Psoas muscle (tissue), 8 donors: ENCODE data around the gene TJP1. TPM values are rescaled to one million over a fixed set of nuclear protein-coding genes. Genes with fewer than 3 reads are reported as not detected.

Source experiments
- ATAC-seq, 4 donors: fragments of 200-7000 bp; cut with Tn5 transposase; one replicate each; pipeline ENCODE4 v1.9.1; 2020; ENCODE audit warnings: moderate library complexity in 3 of 4, mild to moderate bottlenecking in 2 of 4
- DNase-seq, 2 donors: peaks; one replicate each; pipeline ENCODE4 v3.0.0-alpha.2; 2020
- H3K27ac ChIP-seq: fragments of 200-600 bp; one replicate; pipeline ENCODE4 v1.8.0; 2022
- H3K27me3 ChIP-seq, 3 donors: fragments of 200-600 bp in 1 of 3; one replicate each; pipeline versions ENCODE4 v1.6.1 to v1.8.0; 2013 to 2022; ENCODE audit warnings: low read length in 2 of 3, mild to moderate bottlenecking in 2 of 3, moderate library complexity in 1 of 3; ENCODE audit not compliant: insufficient read depth in 3 of 3
- H3K36me3 ChIP-seq, 2 donors: fragments of 200-600 bp in 1 of 2; one replicate each; pipeline versions ENCODE4 v1.6.1 to v1.8.0; 2013 to 2022; ENCODE audit warnings: low read depth in 1 of 2, mild to moderate bottlenecking in 1 of 2, moderate library complexity in 1 of 2; ENCODE audit not compliant: insufficient read depth in 1 of 2
- H3K4me1 ChIP-seq: fragments of 200-600 bp; one replicate; pipeline ENCODE4 v1.8.0; 2022
- H3K4me3 ChIP-seq: fragments of 200-600 bp; one replicate; pipeline ENCODE4 v1.8.0; 2022; ENCODE audit warnings: mild to moderate bottlenecking
- H3K9me3 ChIP-seq: fragments of 200-600 bp; one replicate; pipeline ENCODE4 v1.8.0; 2022
- WGBS, 3 donors: extraction: QIAGEN DNeasy Blood & Tissue Kit; methylation state at CpG; one replicate each; pipeline versions ENCODE4 v1.1.6 to v1.1.7; 2013; 5-methylcytosine and 5-hydroxymethylcytosine counted together
- intact Hi-C, 2 donors: fragments of 100-400 bp; cut with DNase I; formaldehyde crosslinking; loops; one replicate each; pipeline versions ENCODE4 v1.11.0 to v1.14.2; 2022
- polyA plus RNA-seq, 3 donors: library from polyadenylated mRNA; stranded (reverse); fragments of 200-250 nt; gene quantifications; one replicate each; pipeline ENCODE4 v1.2.3, GENCODE V29; 2013
- total RNA-seq, 4 donors: library from RNA; stranded (reverse); fragmentation: NEBNext Ultra II Directional in 2 of 4; extraction: Animal tissue kit (Norgen Biotek cat#: 25700) in 2 of 4; gene quantifications; one replicate each; pipeline versions ENCODE4 v1.2.1 to v1.2.4, GENCODE V29; 2021 to 2023
- TF ChIP-seq, protein P1 (sequence below): fragments of 200-600 bp; IDR thresholded peaks from one replicate; pipeline ENCODE4 v1.8.0; 2022; ENCODE audit warnings: antibody characterized with exemption
- donor health status: healthy with polysubstance abuse.
- donor health status: DM: no; HTN: no; CAD: no; lungs with moderate emphysema.
- donor health status: Bipolar disorder and iron deficiency.
- donor health status: healthy.
- donor health status: DM: yes; HTN: yes; CAD: no.
- donor health status: DM: no; HTN: no; CAD: no.
- donor health status: DM: no; HTN: no; CAD: no.
- donor health status: DM: yes; HTN: yes; CAD: no.

The TJP1 gene
- total and polyA plus RNA-seq, 7 donors, result 8.6 to 49.9 (median 32.6) TPM

DNA sequence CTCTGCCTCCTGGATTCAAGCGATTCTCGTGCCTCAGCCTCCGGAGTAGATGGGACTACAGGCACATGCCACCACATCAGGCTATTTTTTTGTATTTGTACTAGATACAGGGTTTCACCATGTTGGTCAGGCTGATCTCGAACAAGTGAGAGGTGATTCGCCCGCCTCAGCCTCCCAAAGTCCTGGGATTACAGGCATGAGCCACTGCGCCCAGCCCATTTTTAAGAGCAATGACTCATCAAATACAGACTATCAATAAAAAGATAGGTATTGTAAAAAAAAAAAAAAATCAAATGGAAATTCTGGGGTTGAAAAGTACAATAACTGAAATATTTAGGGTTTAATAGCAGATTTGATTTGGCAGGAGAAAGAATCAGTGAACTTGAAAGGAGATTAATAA lies 129.0 kb downstream of the TJP1 start:
- no peak overlapping the region for H3K27ac ChIP-seq
- intact Hi-C loops, result no loop called here
- DNase-seq (no peak), ATAC-seq (no peak)
- H3K9me3 ChIP-seq, result peaks cover 7% of the 10 kb centered on the region
- no peak overlapping the region for H3K4me3 ChIP-seq
- H3K4me1 ChIP-seq, result no peaks in the 10 kb centered on the region
- H3K36me3 ChIP-seq, result peaks cover 0 to 2% of the 10 kb centered on the region in 2 donors
- H3K27me3 ChIP-seq, result no peaks in the 10 kb centered on the region
- 95 to 98% (median 96%) methylated on average over 7 of the region's 7 CpGs for WGBS, 3 donors
- TF ChIP-seq, protein P1, sequence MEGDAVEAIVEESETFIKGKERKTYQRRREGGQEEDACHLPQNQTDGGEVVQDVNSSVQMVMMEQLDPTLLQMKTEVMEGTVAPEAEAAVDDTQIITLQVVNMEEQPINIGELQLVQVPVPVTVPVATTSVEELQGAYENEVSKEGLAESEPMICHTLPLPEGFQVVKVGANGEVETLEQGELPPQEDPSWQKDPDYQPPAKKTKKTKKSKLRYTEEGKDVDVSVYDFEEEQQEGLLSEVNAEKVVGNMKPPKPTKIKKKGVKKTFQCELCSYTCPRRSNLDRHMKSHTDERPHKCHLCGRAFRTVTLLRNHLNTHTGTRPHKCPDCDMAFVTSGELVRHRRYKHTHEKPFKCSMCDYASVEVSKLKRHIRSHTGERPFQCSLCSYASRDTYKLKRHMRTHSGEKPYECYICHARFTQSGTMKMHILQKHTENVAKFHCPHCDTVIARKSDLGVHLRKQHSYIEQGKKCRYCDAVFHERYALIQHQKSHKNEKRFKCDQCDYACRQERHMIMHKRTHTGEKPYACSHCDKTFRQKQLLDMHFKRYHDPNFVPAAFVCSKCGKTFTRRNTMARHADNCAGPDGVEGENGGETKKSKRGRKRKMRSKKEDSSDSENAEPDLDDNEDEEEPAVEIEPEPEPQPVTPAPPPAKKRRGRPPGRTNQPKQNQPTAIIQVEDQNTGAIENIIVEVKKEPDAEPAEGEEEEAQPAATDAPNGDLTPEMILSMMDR, result no peak

DNA sequence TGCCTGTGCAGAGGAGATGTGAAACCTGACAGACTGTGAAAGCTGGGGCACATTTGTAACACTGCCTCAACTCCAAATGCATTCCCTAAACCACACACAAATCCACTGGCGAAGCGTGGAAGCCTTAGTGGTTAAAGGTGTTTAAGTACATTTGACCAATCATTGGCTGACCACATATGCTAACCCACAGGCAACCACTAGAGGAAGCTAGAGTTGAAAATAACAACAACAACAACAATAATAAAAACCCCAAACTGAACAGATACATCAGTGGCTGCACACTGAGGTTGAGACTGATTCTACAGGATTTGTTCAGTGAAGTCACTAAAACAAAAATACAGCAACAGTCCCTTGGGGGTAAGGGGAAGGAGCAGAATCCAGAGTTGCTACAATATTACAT lies 129.7 kb downstream of the TJP1 start:
- no peaks in the 10 kb centered on the region for H3K27me3 ChIP-seq
- WGBS, 3 donors, result 28 to 53% (median 30%) methylated on average over 2 of the region's 2 CpGs
- intact Hi-C loops, result no loop called here

DNA sequence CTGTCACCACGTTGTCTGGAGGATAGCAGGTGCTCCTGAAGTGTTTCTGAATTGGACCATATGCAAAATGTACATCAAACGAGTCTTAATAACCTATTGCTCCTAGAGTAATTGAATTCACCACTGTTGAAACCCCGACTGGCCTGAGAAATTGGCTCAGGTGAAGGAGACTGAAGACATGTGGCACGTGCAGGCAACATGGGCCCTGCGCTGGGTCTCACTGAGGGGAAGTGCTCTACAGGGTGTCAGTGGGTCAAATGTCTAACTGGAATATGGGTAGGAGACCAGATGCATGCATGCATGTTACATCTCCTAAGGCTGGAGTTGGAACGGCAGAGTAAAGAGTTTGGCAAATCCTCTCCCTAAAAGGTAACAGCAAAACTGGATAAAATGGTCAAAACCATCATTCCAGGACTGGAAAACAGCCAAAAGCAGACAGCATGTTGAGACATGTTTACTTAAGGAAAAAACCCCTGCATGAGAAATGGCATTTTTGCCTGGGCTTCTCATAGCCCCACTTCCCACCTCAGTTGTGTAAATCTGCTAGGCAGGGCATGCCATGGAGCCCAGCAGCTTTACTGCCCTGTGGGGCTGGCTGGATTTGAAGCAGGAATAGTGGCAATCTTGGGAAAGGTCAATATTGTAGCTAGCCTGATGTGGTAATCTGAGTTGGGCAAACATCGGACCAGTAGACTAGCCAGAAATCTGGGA lies 131.3 kb downstream of the TJP1 start:
- TF ChIP-seq, protein P1, result no peak
- DNase-seq, result no peak
- Histone ChIP-seq H3K4me3 (no peak overlapping the region), H3K27me3 (no peaks in the 10 kb centered on the region), H3K36me3 (no peaks in the 10 kb centered on the region), H3K9me3 (peaks cover 7% of the 10 kb centered on the region), H3K27ac (no peak overlapping the region), H3K4me1 (no peaks in the 10 kb centered on the region)
- ATAC-seq, result no peak
- 63 to 71% (median 70%) methylated on average over 7 of the region's 7 CpGs for WGBS, 3 donors
- intact Hi-C loops, result no loop called here

More for the DNA sequence above, 129.7 kb downstream of the TJP1 start:
- H3K27ac ChIP-seq, result no peak overlapping the region
- no peaks in the 10 kb centered on the region for H3K36me3 ChIP-seq
- ATAC-seq (no peak), DNase-seq (no peak)
- peaks cover 7% of the 10 kb centered on the region for H3K9me3 ChIP-seq
- no peak overlapping the region for H3K4me3 ChIP-seq
- no peaks in the 10 kb centered on the region for H3K4me1 ChIP-seq
- TF ChIP-seq, protein P1, result no peak

DNA sequence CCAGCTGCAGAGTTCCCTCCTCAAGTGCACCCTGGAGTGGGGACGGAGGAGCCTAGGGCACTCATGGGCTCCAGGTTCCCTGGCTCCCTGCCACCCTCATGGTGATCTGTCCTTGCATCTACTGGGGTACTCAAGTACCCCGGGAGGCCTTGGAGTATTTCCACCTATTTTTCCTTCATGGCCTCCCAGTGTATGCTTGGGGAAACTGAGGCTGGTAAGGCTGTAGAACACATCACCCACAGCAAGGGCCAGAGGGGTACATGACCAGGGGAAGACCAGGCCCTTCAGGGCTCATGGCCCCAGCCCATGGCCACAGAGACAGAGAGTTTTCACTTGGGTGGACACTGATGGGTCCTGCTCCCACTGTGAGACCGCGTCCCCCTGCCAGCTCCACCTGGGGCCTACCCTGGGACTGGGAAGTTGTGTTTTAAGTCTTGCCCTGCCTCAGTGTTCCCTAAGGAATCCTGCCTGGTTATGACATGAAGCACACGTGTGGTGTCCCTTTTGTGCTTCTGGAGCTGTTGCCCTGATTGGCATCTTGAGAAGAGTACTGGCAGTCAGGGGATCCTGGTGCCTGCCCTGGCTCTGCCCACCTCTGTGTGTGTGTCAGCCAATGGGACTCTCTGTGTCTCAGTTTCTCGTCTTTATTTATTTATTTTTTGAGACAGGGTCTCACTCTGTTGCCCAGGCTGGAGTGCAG lies 132.8 kb downstream of the TJP1 start:
- no peaks in the 10 kb centered on the region for H3K27me3 ChIP-seq
- ATAC-seq (no peak), DNase-seq (no peak)
- WGBS, 3 donors, result 90 to 92% (median 91%) methylated on average over 6 of the region's 6 CpGs
- TF ChIP-seq, protein P1, result no peak
- H3K9me3 ChIP-seq, result peaks cover 4% of the 10 kb centered on the region
- no peak overlapping the region for H3K4me3 ChIP-seq
- H3K4me1 ChIP-seq, result no peaks in the 10 kb centered on the region
- no peaks in the 10 kb centered on the region for H3K36me3 ChIP-seq
- H3K27ac ChIP-seq, result no peak overlapping the region
- intact Hi-C loops, result no loop called here
